NT2/D1 (cell line): ENCODE measurements around the gene CALD1.

Experiments
- SUZ12 ChIP-seq: IDR thresholded peaks from 2 replicates; pipeline ENCODE4 v1.6.1; 2011; ENCODE audit not compliant: insufficient read length, insufficient read depth; ENCODE audit errors: extremely low read depth
- YY1 ChIP-seq: IDR thresholded peaks from 2 replicates; pipeline ENCODE4 v1.6.1; 2011; ENCODE audit not compliant: insufficient read length, insufficient read depth
- ZNF274 ChIP-seq: IDR thresholded peaks from 2 replicates; pipeline ENCODE4 v1.6.1; 2011; ENCODE audit warnings: mild to moderate bottlenecking, low read depth, low read length

DNA sequence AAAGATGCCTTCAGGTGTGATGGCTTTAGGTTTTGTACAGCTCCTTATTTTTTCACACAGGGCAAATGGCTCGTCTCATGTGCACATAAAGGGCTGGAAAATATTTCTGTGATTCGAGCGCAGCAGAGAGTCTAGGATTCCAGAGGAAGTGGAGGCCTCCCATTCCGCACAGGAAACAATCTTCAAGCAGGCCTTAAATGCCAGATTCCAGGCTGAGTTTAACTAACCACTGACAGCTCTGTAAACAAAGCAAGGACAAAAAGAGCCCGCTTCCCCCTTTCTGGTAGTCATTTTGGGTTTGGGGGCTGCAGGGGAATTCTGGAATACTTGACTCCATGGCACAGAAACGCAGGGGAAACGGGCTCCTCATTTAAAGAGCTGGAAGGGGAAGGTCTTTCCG is 87.2 kb downstream of the CALD1 start:
- TF ChIP-seq YY1, result no peak
- TF ChIP-seq SUZ12, result no peak
- TF ChIP-seq ZNF274, result no peak
